ENCODE results near the gene NR0B2. TPM values are rescaled to one million over a fixed set of nuclear protein-coding genes. Genes with fewer than 3 reads are reported as not detected.
A peak's percentile ranks its signal among the peaks of the same experiment; 100 is the strongest.

Gene NR0B2
- total and polyA plus RNA-seq, 2 of the 13 experiments (the other 11 are each of a cell fraction or from before 2014, with no cell fraction given) = 72.5 to 133 TPM

- TF ChIP-seq HMG20A (CRISPR knock-in tag; IDR thresholded peaks at IDR 0.05; ENCODE audit: borderline replicate concordance) = peak; percentile 74; the same call in 1 of the 2 replicates
- peak; percentile 85 for TF ChIP-seq HIC2 (CRISPR knock-in tag; IDR thresholded peaks at IDR 0.05; ENCODE audit: low read depth)
- TF ChIP-seq GMEB2 (CRISPR knock-in tag; IDR thresholded peaks at IDR 0.05; ENCODE audit: low read depth) = 0 out of 2 replicates have a peak, but pooled peaks have one; percentile 20
- no peak for TF ChIP-seq SYNCRIP (IDR thresholded peaks at IDR 0.05; ENCODE audit: insufficient read depth, low read depth, low read length)
- no peak for TF ChIP-seq LRRFIP1 (CRISPR knock-in tag; conservative IDR thresholded peaks at IDR 0.05)
- no peak for TF ChIP-seq JARID2 (CRISPR knock-in tag; IDR thresholded peaks at IDR 0.05; ENCODE audit: insufficient replicate concordance)
- TF ChIP-seq ZFP1 (CRISPR knock-in tag; IDR thresholded peaks at IDR 0.05) = peak; percentile 77; the same call in 1 of the 2 replicates
- peak; percentile 46; the same call in 1 of the 2 replicates for TF ChIP-seq ZFP90 (CRISPR knock-in tag; IDR thresholded peaks at IDR 0.05; ENCODE audit: borderline replicate concordance)
- peak in 1 of 2 experiments; percentile 89; a peak in 1 of 4 replicates for TF ChIP-seq KLF16 (CRISPR knock-in tag; IDR thresholded peaks at IDR 0.05)
- peak; percentile 66; the same call in 1 of the 2 replicates for TF ChIP-seq SALL2 (CRISPR knock-in tag; IDR thresholded peaks at IDR 0.05)
- TF ChIP-seq CBX2 (IDR thresholded peaks at IDR 0.05; ENCODE audit: low read depth, low read length) = no peak
- TF ChIP-seq CBX2 (CRISPR knock-in tag; IDR thresholded peaks at IDR 0.05; ENCODE audit: low read depth) = no peak
- peak; percentile 87 for TF ChIP-seq ONECUT2 (CRISPR knock-in tag; IDR thresholded peaks at IDR 0.05)
- TF ChIP-seq NCOA1 (CRISPR knock-in tag; IDR thresholded peaks at IDR 0.05) = 0 out of 2 replicates have a peak, but pooled peaks have one; percentile 15
- peak; percentile 21; the same call in 1 of the 2 replicates for TF ChIP-seq ZBTB39 (CRISPR knock-in tag; IDR thresholded peaks at IDR 0.05)
- peak; percentile 77; the same call in 1 of the 2 replicates for TF ChIP-seq ZNF749 (CRISPR knock-in tag; IDR thresholded peaks at IDR 0.05; ENCODE audit: borderline replicate concordance)
- peak; percentile 91; the same call in 1 of the 2 replicates for TF ChIP-seq SPEN (CRISPR knock-in tag; IDR thresholded peaks at IDR 0.05; ENCODE audit: low read depth)
- TF ChIP-seq RARA (CRISPR knock-in tag; IDR thresholded peaks at IDR 0.05) = peak; percentile 99
- TF ChIP-seq RXRA (CRISPR knock-in tag; IDR thresholded peaks at IDR 0.05) = peak; percentile 98
- TF ChIP-seq KDM6A (CRISPR knock-in tag; IDR thresholded peaks at IDR 0.05; ENCODE audit: low read depth) = peak; percentile 59; the same call in 1 of the 2 replicates
- peak; percentile 12; the same call in 1 of the 2 replicates for TF ChIP-seq CBX5 (CRISPR knock-in tag; IDR thresholded peaks at IDR 0.05; ENCODE audit: borderline replicate concordance)
Observed at GRCh38 chr1:26910343-26911160, 3.2 kb downstream of the NR0B2 start (continued).

Data from HepG2 (cell line).